Ishikawa (cell line): ENCODE measurements around the gene CGRRF1.

Source experiments
- CREB1 ChIP-seq: IDR thresholded peaks from 2 replicates; pipeline ENCODE4 v1.6.1; 2012; ENCODE audit warnings: low read depth
- EGR1 ChIP-seq: IDR thresholded peaks from 2 replicates; pipeline ENCODE4 v1.6.1; 2012
- EP300 ChIP-seq: IDR thresholded peaks from 2 replicates; pipeline ENCODE4 v1.6.1; 2012; ENCODE audit warnings: borderline replicate concordance
- FOXM1 ChIP-seq: IDR thresholded peaks from 2 replicates; pipeline ENCODE4 v1.6.1; 2012; ENCODE audit warnings: low read depth, borderline replicate concordance
- NFIC ChIP-seq: IDR thresholded peaks from 2 replicates; pipeline ENCODE4 v1.6.1; 2012
- RAD21 ChIP-seq: IDR thresholded peaks from 2 replicates; pipeline ENCODE4 v1.6.1; 2012; ENCODE audit warnings: low read depth
- TAF1 ChIP-seq: IDR thresholded peaks from 2 replicates; pipeline ENCODE4 v1.6.1; 2012; ENCODE audit warnings: low read depth, mild to moderate bottlenecking
- TCF12 ChIP-seq: IDR thresholded peaks from 2 replicates; pipeline ENCODE4 v1.6.1; 2012; ENCODE audit warnings: low read depth
- TEAD4 ChIP-seq: IDR thresholded peaks from 2 replicates; pipeline ENCODE4 v1.6.1; 2012
- YY1 ChIP-seq: IDR thresholded peaks from 2 replicates; pipeline ENCODE4 v1.6.1; 2012; ENCODE audit warnings: low read depth
- ZBTB7A ChIP-seq: IDR thresholded peaks from 2 replicates; pipeline ENCODE4 v1.6.1; 2012; ENCODE audit warnings: low read depth
- TF ChIP-seq, protein P1 (sequence below): IDR thresholded peaks from 2 replicates; pipeline ENCODE4 v1.6.1; 2012
- TF ChIP-seq, protein P2 (sequence below): IDR thresholded peaks from 2 replicates; pipeline ENCODE4 v1.6.1; 2012; ENCODE audit warnings: low read depth, mild to moderate bottlenecking
- TF ChIP-seq, protein P3 (sequence below): IDR thresholded peaks from 2 replicates; pipeline ENCODE4 v1.6.1; 2012

The CGRRF1 gene, protein sequence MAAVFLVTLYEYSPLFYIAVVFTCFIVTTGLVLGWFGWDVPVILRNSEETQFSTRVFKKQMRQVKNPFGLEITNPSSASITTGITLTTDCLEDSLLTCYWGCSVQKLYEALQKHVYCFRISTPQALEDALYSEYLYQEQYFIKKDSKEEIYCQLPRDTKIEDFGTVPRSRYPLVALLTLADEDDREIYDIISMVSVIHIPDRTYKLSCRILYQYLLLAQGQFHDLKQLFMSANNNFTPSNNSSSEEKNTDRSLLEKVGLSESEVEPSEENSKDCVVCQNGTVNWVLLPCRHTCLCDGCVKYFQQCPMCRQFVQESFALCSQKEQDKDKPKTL

DNA sequence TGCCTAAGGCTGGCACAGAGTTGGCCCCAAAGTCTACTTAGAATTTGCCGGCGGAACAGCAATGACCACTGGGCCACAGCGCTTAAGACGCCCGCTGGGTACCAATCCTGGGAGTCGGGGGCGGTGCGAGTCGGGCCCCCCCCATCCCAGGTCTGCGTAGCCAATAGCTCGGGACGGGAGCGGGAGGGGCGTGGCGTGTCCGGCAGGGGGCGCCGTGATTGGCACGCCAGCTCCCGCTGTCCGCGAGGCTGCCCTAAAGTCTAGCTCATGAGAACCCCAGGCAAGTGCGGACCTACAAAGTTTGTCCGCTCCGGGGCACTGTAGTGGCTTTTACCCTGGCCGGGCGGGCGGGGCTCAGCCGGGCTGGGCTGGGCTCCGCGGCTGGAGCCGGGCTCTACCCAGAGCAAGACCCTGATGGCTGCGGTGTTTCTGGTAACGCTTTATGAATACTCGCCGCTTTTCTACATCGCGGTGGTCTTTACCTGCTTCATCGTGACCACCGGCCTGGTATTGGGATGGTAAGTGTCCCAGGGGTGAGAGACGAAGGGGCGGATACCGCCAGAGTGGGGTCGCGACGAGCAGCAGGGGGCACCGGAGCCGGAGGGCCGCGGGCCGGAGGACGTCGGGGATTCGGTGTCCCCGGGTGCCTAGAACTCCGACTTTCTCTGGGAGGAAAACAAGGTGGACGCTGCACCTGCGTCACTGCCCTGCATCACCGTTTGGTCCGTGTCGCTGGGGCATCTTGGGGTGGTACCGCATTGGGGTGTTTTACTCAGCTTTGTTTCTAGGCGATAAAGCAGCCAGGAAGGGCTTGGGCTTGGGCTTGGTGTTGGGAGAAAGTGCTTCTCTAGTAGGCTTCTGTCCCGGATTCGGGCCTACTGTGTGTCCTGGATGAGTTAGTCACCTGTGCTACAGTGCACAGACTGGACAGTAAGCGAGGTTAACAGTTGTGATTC is at the start of gene CGRRF1:
CGRRF1 (plus strand) TSS at position 361 of the 956 bp plus-strand sequence; CDS start at position 415, 54 bp downstream.
- TF ChIP-seq CREB1 = no peak
- TF ChIP-seq FOXM1 = peak; percentile 35; the same call in 1 of the 2 replicates
- TF ChIP-seq TEAD4 = no peak; the same call in 1 of the 2 replicates
- TF ChIP-seq, protein P1, sequence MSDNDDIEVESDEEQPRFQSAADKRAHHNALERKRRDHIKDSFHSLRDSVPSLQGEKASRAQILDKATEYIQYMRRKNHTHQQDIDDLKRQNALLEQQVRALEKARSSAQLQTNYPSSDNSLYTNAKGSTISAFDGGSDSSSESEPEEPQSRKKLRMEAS = peak; percentile 62; the same call in 1 of the 2 replicates
- TF ChIP-seq TAF1 = peak; percentile 62; the same call in 1 of the 2 replicates
- peak; percentile 7; the same call in 1 of the 2 replicates for TF ChIP-seq RAD21
- TF ChIP-seq, protein P2, sequence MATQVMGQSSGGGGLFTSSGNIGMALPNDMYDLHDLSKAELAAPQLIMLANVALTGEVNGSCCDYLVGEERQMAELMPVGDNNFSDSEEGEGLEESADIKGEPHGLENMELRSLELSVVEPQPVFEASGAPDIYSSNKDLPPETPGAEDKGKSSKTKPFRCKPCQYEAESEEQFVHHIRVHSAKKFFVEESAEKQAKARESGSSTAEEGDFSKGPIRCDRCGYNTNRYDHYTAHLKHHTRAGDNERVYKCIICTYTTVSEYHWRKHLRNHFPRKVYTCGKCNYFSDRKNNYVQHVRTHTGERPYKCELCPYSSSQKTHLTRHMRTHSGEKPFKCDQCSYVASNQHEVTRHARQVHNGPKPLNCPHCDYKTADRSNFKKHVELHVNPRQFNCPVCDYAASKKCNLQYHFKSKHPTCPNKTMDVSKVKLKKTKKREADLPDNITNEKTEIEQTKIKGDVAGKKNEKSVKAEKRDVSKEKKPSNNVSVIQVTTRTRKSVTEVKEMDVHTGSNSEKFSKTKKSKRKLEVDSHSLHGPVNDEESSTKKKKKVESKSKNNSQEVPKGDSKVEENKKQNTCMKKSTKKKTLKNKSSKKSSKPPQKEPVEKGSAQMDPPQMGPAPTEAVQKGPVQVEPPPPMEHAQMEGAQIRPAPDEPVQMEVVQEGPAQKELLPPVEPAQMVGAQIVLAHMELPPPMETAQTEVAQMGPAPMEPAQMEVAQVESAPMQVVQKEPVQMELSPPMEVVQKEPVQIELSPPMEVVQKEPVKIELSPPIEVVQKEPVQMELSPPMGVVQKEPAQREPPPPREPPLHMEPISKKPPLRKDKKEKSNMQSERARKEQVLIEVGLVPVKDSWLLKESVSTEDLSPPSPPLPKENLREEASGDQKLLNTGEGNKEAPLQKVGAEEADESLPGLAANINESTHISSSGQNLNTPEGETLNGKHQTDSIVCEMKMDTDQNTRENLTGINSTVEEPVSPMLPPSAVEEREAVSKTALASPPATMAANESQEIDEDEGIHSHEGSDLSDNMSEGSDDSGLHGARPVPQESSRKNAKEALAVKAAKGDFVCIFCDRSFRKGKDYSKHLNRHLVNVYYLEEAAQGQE = no peak
- 0 out of 2 replicates have a peak, but pooled peaks have one; percentile 29 for TF ChIP-seq ZBTB7A

DNA sequence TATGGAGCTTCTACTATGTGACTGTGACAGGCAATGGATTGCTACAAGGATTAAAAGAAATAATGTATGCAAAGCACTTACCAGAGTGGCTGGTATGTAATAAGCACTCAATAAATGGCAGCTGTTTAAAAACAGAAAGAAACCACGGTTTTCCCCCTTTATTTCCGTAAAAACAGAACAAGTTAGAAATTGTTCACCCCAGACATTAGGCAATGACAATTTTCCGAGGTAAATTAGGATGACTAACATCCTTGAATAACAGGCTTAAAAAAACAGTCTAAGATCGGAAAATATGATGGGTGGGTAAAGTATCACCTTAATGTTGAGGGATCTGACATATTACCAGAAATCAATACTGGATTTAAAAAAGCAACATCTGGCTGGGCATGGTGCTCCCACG is 47.7 kb upstream of the CGRRF1 start:
- TF ChIP-seq TAF1 (no peak), ZBTB7A (no peak), YY1 (no peak), EGR1 (no peak), FOXM1 (no peak), TEAD4 (no peak), EP300 (no peak)
- TF ChIP-seq, protein P2 = no peak
- TF ChIP-seq, protein P1 = no peak
- TF ChIP-seq, protein P3, sequence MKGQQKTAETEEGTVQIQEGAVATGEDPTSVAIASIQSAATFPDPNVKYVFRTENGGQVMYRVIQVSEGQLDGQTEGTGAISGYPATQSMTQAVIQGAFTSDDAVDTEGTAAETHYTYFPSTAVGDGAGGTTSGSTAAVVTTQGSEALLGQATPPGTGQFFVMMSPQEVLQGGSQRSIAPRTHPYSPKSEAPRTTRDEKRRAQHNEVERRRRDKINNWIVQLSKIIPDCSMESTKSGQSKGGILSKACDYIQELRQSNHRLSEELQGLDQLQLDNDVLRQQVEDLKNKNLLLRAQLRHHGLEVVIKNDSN = no peak

DNA sequence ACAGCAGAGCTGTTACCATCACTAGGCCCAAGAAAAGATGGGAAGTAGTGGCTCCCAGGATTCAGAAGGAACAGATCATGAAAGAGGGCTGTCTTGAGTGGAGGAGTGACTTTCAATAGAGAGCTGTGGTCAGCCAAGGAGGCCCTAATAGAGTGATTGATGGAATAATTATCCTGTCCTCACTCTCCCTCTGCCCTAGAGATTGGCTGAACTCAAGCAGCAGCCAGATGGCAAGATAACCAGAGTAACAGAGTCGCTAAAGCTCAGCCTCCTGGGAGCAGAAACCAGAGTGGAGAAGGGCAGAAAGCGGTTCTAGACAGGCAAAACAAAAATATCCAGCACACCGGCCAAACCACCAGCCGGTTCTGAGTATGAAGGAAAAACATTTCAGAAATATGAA is 44.1 kb upstream of the CGRRF1 start:
- no peak for TF ChIP-seq FOXM1

DNA sequence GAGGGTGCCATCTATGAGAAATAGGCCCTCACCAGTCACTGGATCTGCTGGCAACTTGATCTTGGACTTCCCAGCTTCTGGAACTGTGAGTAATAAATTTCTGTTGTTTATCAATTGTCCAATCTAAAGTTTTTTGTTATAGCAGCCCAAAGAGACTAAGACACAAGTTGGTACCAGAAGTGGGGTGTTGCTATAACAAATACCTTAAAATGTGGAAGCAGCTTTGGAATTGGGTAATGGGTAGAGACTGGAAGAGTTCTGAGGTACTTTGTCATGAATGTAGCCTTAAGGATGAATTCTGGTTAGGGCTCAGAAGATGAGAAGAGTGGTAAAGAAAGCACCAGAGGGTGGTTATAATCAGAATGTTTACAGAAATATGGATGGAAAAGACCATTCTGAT is 42.4 kb upstream of the CGRRF1 start:
- TF ChIP-seq ZBTB7A = no peak
- TF ChIP-seq NFIC = no peak
- TF ChIP-seq, protein P2 = no peak
- no peak for TF ChIP-seq EP300
- no peak for TF ChIP-seq CREB1
- TF ChIP-seq TEAD4 = no peak

DNA sequence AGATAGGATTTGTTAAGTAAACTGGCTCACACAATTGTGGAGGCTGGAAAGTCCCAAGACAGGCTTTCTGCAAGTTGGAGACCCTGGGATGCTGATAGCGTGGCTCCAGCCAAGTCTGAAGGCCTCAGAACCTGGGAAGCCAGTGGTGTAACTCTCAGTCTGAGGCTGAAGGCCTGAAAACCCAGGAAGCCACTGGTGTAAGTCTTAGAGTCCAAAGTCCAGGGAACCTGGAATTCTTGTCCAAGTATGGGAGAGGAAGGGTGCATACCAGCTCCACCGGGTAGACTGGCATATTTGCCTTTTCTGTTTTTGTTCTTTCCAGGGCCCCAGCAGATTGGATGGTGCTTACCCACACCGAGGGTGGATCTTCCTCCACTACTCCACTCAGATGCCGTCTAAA is 39.0 kb upstream of the CGRRF1 start:
- TF ChIP-seq, protein P3 = no peak
- TF ChIP-seq EP300 (no peak), FOXM1 (no peak), CREB1 (no peak), TCF12 (no peak), EGR1 (no peak), ZBTB7A (no peak), YY1 (no peak)
- TF ChIP-seq, protein P2 = no peak
- TF ChIP-seq, protein P1 = no peak
